ENCODE data around the gene TMEM259. TPM values are rescaled to one million over a fixed set of nuclear protein-coding genes. Genes with fewer than 3 reads are reported as not detected.
A peak's percentile ranks its signal among the peaks of the same experiment; 100 is the strongest.

TMEM259 gene
- total RNA-seq, 1 donor = 148 TPM

GRCh38 chr19:1055886-1056620 lies 35.1 kb upstream of the TMEM259 start:
- no peak for DNase-seq (ENCODE audit: low read depth in 2 of 3, low spot score in 2 of 3)

- DNase-seq (ENCODE audit: low read depth in 2 of 3, low spot score in 2 of 3) = no peak
Measured at GRCh38 chr19:1055028-1055425, 34.1 kb upstream of the TMEM259 start.

- DNase-seq (ENCODE audit: low read depth in 2 of 3, low spot score in 2 of 3) = no peak
Measured at GRCh38 chr19:1054102-1055027, 33.4 kb upstream of the TMEM259 start.

DNA sequence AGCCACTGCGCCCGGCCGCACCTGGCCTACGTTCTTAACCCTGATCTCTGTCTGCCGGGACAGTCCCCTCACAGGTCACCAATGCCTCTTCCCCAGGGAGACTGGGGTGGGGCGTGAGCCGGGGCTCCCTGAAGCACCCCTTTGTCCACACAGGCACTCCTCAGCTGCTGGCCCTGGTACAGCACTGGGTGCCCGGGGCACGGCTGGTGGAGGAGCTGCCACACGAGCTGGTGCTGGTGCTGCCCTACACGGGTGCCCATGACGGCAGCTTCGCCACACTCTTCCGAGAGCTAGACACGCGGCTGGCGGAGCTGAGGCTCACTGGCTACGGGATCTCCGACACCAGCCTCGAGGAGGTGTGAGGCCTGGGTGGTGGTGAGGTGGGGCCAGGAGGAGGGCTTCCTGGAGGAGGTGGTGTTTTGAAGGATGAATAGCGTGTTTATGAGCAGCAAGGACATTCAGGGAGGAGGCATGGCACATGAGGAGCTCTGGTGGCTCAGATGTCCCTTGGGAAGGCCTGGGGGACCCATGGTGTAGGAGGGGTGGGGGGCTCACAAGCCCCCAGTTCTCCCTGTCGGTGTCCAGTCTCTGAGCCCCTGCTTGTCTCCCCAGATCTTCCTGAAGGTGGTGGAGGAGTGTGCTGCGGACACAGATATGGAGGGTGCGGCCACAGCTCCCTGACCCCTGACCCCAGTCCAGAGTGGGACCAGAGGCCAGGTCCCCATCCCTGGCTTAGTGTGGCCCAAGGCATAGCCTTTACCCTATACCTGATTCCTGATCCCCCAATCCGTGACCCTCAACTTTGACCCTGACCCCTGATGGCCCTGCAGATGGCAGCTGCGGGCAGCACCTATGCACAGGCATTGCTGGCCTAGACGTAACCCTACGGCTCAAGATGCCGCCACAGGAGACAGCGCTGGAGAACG lies 32.5 kb upstream of the TMEM259 start:
- DNase-seq (ENCODE audit: low read depth in 2 of 3, low spot score in 2 of 3) = no peak

- no peak for DNase-seq (ENCODE audit: low read depth in 2 of 3, low spot score in 2 of 3)
Measured at GRCh38 chr19:1052349-1052975, 31.5 kb upstream of the TMEM259 start.

DNA sequence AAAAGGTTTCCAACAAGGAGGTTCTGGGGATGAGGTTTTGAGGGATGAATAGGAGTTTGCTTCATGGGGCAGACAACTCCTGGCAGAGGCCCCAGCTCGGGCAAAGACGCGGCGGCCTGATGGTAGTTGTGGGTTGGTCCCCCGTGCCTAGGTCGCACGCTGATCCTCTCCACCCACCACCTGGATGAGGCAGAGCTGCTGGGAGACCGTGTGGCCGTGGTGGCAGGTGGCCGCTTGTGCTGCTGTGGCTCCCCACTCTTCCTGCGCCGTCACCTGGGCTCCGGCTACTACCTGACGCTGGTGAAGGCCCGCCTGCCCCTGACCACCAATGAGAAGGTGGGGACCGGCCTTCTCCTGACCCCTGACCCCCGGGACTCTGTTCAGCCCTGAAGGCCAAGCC lies 30.9 kb upstream of the TMEM259 start:
- DNase-seq (ENCODE audit: low read depth in 2 of 3, low spot score in 2 of 3) = no peak

DNA sequence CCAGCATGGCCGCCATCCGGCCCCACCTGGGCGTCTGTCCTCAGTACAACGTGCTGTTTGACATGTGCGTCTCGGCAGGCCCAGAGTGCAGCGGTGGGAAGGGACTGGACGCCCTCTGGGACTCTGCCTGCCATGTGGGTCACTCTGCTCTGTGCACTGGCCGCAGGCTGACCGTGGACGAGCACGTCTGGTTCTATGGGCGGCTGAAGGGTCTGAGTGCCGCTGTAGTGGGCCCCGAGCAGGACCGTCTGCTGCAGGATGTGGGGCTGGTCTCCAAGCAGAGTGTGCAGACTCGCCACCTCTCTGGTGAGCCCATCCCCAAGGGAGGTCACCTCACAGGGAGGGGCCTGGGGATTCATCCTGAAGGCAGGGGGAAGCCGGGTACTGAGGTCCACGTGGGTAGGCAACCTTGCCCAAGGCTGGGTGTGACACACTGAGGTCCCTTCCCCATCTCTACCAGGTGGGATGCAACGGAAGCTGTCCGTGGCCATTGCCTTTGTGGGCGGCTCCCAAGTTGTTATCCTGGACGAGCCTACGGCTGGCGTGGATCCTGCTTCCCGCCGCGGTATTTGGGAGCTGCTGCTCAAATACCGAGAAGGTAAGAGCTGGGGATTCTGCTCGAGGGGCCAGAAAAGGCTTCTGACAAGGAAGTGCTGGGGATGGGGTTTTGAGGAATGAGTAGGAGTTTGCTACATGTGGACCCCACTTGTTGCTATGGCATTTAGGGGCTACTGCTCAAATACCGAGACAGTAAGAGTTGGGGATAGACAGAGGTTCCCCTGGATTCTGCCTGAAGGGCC lies 30.3 kb upstream of the TMEM259 start:
- no peak for DNase-seq (ENCODE audit: low read depth in 2 of 3, low spot score in 2 of 3)

DNA sequence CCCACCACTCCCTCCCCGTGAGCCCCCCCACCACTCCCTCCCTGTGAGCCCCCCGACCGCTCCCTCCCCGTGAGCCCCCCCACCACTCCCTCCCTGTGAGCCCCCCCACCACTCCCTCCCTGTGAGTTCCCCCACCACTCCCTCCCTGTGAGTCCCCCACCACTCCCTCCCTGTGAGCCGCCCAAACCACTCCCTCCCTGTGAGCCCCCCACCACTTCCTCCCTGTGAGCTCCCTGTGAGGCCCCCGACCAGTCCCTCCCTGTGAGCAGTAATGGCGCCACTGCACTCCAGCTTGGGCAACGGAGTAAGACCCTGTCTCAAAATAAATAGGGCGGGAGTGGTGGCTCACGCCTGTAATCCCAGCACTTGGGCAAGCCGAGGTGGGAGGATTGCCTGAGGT lies 28.9 kb upstream of the TMEM259 start:
- DNase-seq (ENCODE audit: low read depth in 2 of 3, low spot score in 2 of 3) = peak in 1 of 3 donors; percentile 60

- DNase-seq (ENCODE audit: low read depth in 2 of 3, low spot score in 2 of 3) = no peak
Measured at GRCh38 chr19:1049106-1049505, 28.2 kb upstream of the TMEM259 start.

- DNase-seq (ENCODE audit: low read depth in 2 of 3, low spot score in 2 of 3) = no peak
Measured at GRCh38 chr19:1047696-1048147, 26.8 kb upstream of the TMEM259 start.

DNA sequence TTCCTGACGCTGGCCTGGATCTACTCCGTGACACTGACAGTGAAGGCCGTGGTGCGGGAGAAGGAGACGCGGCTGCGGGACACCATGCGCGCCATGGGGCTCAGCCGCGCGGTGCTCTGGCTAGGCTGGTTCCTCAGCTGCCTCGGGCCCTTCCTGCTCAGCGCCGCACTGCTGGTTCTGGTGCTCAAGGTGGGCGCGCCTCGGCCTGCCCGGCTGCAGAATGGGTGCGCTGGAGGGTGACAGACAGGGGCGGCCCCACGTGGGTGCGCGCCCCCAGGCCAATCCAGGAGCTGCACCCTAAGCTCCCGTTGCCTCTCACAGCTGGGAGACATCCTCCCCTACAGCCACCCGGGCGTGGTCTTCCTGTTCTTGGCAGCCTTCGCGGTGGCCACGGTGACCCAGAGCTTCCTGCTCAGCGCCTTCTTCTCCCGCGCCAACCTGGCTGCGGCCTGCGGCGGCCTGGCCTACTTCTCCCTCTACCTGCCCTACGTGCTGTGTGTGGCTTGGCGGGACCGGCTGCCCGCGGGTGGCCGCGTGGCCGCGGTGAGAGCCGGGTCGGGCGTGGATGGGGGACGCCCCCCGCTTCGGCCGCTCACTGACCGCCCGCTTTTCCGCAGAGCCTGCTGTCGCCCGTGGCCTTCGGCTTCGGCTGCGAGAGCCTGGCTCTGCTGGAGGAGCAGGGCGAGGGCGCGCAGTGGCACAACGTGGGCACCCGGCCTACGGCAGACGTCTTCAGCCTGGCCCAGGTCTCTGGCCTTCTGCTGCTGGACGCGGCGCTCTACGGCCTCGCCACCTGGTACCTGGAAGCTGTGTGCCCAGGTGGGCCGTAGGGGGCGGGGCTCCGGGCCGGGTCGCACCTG lies 26.1 kb upstream of the TMEM259 start:
- DNase-seq (ENCODE audit: low read depth in 2 of 3, low spot score in 2 of 3) = no peak

DNA sequence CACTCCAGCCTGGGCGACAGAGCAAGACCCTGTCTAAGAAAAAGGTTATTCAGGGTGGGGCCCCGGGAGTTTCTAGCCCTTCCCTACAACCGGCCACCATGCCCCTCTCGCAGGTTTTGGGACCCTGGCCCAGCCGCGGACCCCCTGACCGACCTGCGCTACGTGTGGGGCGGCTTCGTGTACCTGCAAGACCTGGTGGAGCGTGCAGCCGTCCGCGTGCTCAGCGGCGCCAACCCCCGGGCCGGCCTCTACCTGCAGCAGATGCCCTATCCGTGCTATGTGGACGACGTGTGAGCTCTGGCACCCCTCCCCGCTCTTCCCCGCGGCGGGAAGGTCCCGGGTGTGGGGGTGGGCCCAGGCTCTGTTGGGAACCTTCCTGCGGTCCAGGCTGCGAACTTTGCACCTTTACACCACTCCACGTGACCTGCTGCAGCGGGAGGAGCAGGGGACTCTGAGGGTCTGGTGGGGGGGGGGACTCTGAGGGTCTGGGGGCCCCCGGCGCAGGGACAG lies 25.2 kb upstream of the TMEM259 start:
- no peak for DNase-seq (ENCODE audit: low read depth in 2 of 3, low spot score in 2 of 3)

GRCh38 chr19:1045247-1045603 lies 24.3 kb upstream of the TMEM259 start:
- DNase-seq (ENCODE audit: low read depth in 2 of 3, low spot score in 2 of 3) = peak in 2 of 3 donors; percentile 65 to 70

GRCh38 chr19:1042689-1043511 lies 22.0 kb upstream of the TMEM259 start:
- DNase-seq (ENCODE audit: low read depth in 2 of 3, low spot score in 2 of 3) = no peak

- DNase-seq (ENCODE audit: low read depth in 2 of 3, low spot score in 2 of 3) = no peak
Measured at GRCh38 chr19:1041835-1042685, 21.1 kb upstream of the TMEM259 start.

DNA sequence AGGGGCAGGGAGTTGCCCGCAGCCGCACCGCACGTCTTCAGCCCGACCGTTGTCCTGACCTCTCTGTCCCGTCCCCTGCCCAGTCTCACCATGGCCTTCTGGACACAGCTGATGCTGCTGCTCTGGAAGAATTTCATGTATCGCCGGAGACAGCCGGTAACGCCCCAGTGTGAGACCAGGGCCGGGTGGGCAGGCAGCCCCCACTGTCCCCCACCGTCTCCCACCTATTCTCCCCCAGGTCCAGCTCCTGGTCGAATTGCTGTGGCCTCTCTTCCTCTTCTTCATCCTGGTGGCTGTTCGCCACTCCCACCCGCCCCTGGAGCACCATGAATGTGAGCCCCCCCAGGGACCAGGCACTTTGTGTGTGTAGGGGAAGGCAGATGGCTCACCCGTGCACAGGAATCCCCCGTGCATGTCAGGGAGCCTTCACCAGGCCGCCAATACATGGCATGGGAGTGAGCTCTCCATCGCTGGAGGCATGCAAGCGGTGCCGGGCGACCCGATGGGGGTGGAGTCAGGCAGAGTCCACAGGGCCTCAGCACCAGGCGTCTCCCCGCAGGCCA lies 20.4 kb upstream of the TMEM259 start:
- DNase-seq (ENCODE audit: low read depth in 2 of 3, low spot score in 2 of 3) = no peak
